GM18517 (cell line): Measurements from ENCODE around the gene STX8.
A peak's percentile ranks its signal among the peaks of the same experiment; 100 is the strongest.
"Not testable (repeated sequence)": the region's sequence is repeated elsewhere in the genome, so short reads cannot be mapped to it uniquely, and the experiment has no call there.

Source experiments
- ATAC-seq: cut with Tn5 transposase; IDR thresholded peaks from one replicate; pipeline ENCODE4 v1.9.1; 2021; ENCODE audit warnings: mild to moderate bottlenecking, moderate library complexity; ENCODE audit not compliant: unreplicated experiment

STX8 gene

GRCh38 chr17:9408381-9408780 is 167.2 kb downstream of the STX8 start:
- ATAC-seq, result no peak

- ATAC-seq, result no peak
These were observed 169.5 kb downstream of the STX8 start for GRCh38 chr17:9406046-9406606.

- no peak for ATAC-seq
These were observed 172.4 kb downstream of the STX8 start for GRCh38 chr17:9403257-9403656.

- no peak for ATAC-seq
These were observed 172.9 kb downstream of the STX8 start for GRCh38 chr17:9402590-9403199.

GRCh38 chr17:9401434-9401833 is 174.2 kb downstream of the STX8 start:
- ATAC-seq, result no peak

GRCh38 chr17:9389111-9389527 is 186.5 kb downstream of the STX8 start:
- ATAC-seq, result peak; percentile 81

- no peak for ATAC-seq
These were observed 189.2 kb downstream of the STX8 start for GRCh38 chr17:9386401-9386800.

- ATAC-seq, result no peak
These were observed 191.8 kb downstream of the STX8 start for GRCh38 chr17:9383826-9384225.

- ATAC-seq, result no peak
These were observed 193.0 kb downstream of the STX8 start for GRCh38 chr17:9382626-9383025.

- no peak for ATAC-seq
These were observed 194.6 kb downstream of the STX8 start for GRCh38 chr17:9381068-9381467.

GRCh38 chr17:9380361-9380760 is 195.3 kb downstream of the STX8 start:
- no peak for ATAC-seq

GRCh38 chr17:9376177-9376576 is 199.4 kb downstream of the STX8 start:
- ATAC-seq, result not testable (repeated sequence)

GRCh38 chr17:9371019-9371418 is 204.6 kb downstream of the STX8 start:
- ATAC-seq, result no peak

- ATAC-seq, result no peak
These were observed 205.2 kb downstream of the STX8 start for GRCh38 chr17:9370467-9370866.

- no peak for ATAC-seq
These were observed 207.0 kb downstream of the STX8 start for GRCh38 chr17:9368631-9369030.

- no peak for ATAC-seq
These were observed 208.5 kb downstream of the STX8 start for GRCh38 chr17:9367156-9367555.

GRCh38 chr17:9364837-9365430 is 210.7 kb downstream of the STX8 start:
- no peak for ATAC-seq

- ATAC-seq, result no peak
These were observed 211.9 kb downstream of the STX8 start for GRCh38 chr17:9363440-9364350.

- no peak for ATAC-seq
These were observed 214.2 kb downstream of the STX8 start for GRCh38 chr17:9361188-9361955.

GRCh38 chr17:9360677-9361081 is 214.9 kb downstream of the STX8 start:
- no peak for ATAC-seq

- ATAC-seq, result no peak
These were observed 219.1 kb downstream of the STX8 start for GRCh38 chr17:9356488-9356911.
